A673 (cell line): ENCODE data around the gene SPAG9. TPM values are rescaled to one million over a fixed set of nuclear protein-coding genes. Genes with fewer than 3 reads are reported as not detected.

Experiments
- BruUV-seq: library from RNA; stranded (reverse); fragments of 400-500 nt; replicated peaks from 2 replicates; lab custom pipeline; 2021; lab: Mats Ljungman, UMichigan
- CTCF ChIA-PET: fragments of 300-600 bp; sonication (Branson Sonifier 250); formaldehyde crosslinking; loops from one replicate; lab custom pipeline; 2022; ENCODE audit warnings: antibody characterized with exemption; lab: Charles Lee
- POLR2A ChIA-PET: fragments of 300-600 bp; sonication (Branson Sonifier 250); formaldehyde crosslinking; loops from one replicate; lab custom pipeline; 2022; ENCODE audit warnings: antibody characterized with exemption; ENCODE audit not compliant: low non-redundant PET; lab: Charles Lee
- DNase-seq: peaks from one replicate; pipeline ENCODE4 v3.0.0-alpha.2; 2015; ENCODE audit warnings: low spot score
- H3K27ac ChIP-seq: fragments of 200-600 bp; sonication (generic); 2 replicates; pipeline ENCODE4 v1.5.1; 2016; ENCODE audit warnings: mixed run types, low read depth, mild to moderate bottlenecking, mixed read lengths, antibody characterized with exemption, low read length; ENCODE audit not compliant: poor library complexity, severe bottlenecking
- H3K27me3 ChIP-seq: fragments of 200-600 bp; sonication (generic); replicated peaks from 2 replicates; pipeline ENCODE4 v1.6.1; 2017; ENCODE audit warnings: mixed run types, low read depth, mild to moderate bottlenecking, mixed read lengths, antibody characterized with exemption, low read length; ENCODE audit not compliant: insufficient read depth, poor library complexity
- H3K36me3 ChIP-seq: fragments of 200-600 bp; sonication (generic); 2 replicates; pipeline ENCODE4 v1.6.1; 2016; ENCODE audit warnings: mixed run types, mild to moderate bottlenecking, mixed read lengths, antibody characterized with exemption, low read length; ENCODE audit not compliant: insufficient read depth, poor library complexity, severe bottlenecking
- H3K4me1 ChIP-seq: fragments of 200-600 bp; sonication (generic); 2 replicates; pipeline ENCODE4 v1.6.1; 2017; ENCODE audit warnings: mixed run types, mild to moderate bottlenecking, mixed read lengths, antibody characterized with exemption, low read length; ENCODE audit not compliant: insufficient read depth, poor library complexity, severe bottlenecking
- H3K4me3 ChIP-seq: fragments of 200-600 bp; sonication (generic); 2 replicates; pipeline ENCODE4 v1.5.1; 2016; ENCODE audit warnings: low read depth, mixed run types, mild to moderate bottlenecking, mixed read lengths, low read length; ENCODE audit not compliant: poor library complexity, severe bottlenecking
- H3K9me3 ChIP-seq: fragments of 200-600 bp; sonication (generic); 2 replicates; pipeline ENCODE4 v1.6.1; 2016; ENCODE audit warnings: mixed run types, low read depth, mild to moderate bottlenecking, mixed read lengths, antibody characterized with exemption, low read length; ENCODE audit not compliant: poor library complexity, severe bottlenecking
- EZH2 ChIP-seq: fragments of 200-600 bp; sonication (generic); IDR thresholded peaks from 2 replicates; pipeline ENCODE4 v1.6.1; 2017; ENCODE audit warnings: borderline replicate concordance, low read depth, mild to moderate bottlenecking, mixed read lengths, antibody characterized with exemption, low read length; ENCODE audit not compliant: poor library complexity, severe bottlenecking
- intact Hi-C: fragments of 100-400 bp; cut with micrococcal nuclease; formaldehyde crosslinking; loops from one replicate; pipeline ENCODE4 v1.10.0; 2022; ENCODE audit not compliant: unreplicated experiment
- total RNA-seq: library from RNA; stranded (reverse); gene quantifications from 2 replicates; pipeline ENCODE4 v1.2.3, GENCODE V29; 2021
- TF ChIP-seq, protein P1 (sequence below): fragments of 300-800, 200-600 bp; sonication (generic); conservative IDR thresholded peaks from 2 replicates; pipeline ENCODE4 v1.5.1; 2017; ENCODE audit warnings: low read depth, mild to moderate bottlenecking, antibody characterized with exemption, low read length, moderate library complexity, mixed read lengths

SPAG9 gene
- total RNA-seq, 1 experiment from 2014 or later = 82.0 TPM

DNA sequence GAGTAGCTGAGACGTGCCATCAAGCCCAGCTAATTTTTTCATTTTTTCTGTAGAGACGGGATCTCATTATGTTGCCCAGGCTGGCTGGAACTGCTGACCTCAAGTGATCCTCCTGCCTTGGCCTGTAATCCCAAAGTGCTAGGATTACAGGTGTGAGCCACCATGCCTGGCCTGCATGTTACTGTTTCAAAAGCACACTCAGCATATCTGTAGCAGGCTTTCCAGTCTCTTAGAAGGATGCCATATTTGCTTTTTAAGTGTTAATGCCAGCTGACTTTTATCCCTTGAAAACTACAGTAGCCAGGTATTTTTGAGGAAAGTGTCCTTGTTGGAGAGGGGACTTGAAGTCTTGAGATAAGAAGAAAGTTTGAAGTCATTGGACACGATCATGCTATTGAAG lies 15.3 kb upstream of the SPAG9 start:
- BruUV-seq = no TSS peak
- Histone ChIP-seq H3K9me3 (no peaks in the 10 kb centered on the region), H3K27ac (no peak overlapping the region), H3K27me3 (no peaks in the 10 kb centered on the region), H3K36me3 (no peaks in the 10 kb centered on the region), H3K4me1 (no peaks in the 10 kb centered on the region), H3K4me3 (no peak overlapping the region)
- no peak for DNase-seq
- TF ChIP-seq, protein P1, sequence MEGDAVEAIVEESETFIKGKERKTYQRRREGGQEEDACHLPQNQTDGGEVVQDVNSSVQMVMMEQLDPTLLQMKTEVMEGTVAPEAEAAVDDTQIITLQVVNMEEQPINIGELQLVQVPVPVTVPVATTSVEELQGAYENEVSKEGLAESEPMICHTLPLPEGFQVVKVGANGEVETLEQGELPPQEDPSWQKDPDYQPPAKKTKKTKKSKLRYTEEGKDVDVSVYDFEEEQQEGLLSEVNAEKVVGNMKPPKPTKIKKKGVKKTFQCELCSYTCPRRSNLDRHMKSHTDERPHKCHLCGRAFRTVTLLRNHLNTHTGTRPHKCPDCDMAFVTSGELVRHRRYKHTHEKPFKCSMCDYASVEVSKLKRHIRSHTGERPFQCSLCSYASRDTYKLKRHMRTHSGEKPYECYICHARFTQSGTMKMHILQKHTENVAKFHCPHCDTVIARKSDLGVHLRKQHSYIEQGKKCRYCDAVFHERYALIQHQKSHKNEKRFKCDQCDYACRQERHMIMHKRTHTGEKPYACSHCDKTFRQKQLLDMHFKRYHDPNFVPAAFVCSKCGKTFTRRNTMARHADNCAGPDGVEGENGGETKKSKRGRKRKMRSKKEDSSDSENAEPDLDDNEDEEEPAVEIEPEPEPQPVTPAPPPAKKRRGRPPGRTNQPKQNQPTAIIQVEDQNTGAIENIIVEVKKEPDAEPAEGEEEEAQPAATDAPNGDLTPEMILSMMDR = no peak
- TF ChIP-seq EZH2 = no peak
- CTCF ChIA-PET = interaction anchor here (0.6 kb wide), 1 partner anchor 936 kb away, joined by 9 read pairs; no protein-coding TSS in a partner anchor
- intact Hi-C loops = no loop called here
- POLR2A ChIA-PET = no interaction called here

DNA sequence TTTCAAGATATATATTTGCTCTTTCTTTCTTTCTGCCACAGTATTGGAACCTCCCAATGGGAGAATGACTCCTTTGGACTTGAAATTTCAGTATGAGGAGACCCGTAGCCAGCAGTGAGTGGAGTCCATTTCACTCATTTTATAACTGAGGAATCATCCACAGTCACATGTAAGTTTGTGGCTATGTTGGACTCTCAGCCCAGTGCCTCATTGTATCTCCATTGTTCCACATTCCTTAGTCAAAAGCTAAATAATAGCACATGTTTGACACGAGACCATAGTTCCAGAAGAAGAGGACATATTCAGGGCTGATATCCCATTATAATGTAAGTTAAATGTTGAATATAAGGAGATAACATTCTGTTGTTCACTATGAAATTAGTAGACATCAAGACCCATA lies 12.7 kb upstream of the SPAG9 start:
- BruUV-seq = no TSS peak
- intact Hi-C loops = no loop called here
- Histone ChIP-seq H3K9me3 (no peaks in the 10 kb centered on the region), H3K4me1 (no peaks in the 10 kb centered on the region), H3K27me3 (no peaks in the 10 kb centered on the region), H3K4me3 (no peak overlapping the region), H3K27ac (no peak overlapping the region), H3K36me3 (no peaks in the 10 kb centered on the region)
- no peak for DNase-seq
- TF ChIP-seq, protein P1 = no peak
- TF ChIP-seq EZH2 = no peak
- POLR2A ChIA-PET = no interaction called here
- CTCF ChIA-PET = no interaction called here

DNA sequence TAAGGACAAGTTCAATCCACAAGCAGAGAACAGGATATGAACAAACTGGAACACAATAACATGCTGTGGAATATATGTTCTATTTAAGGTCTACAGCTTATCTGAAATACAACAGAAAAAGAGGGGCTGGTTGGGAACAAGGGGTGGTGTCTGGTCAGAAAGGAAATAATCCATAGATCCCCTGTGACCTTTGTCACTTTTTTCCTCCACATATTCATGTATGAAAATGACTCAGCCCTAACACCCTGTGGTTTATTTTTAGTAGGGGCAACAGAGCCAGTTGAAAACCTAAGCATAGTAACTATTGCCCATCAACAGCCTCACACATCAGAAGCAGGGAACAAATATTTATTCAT lies 12.3 kb upstream of the SPAG9 start:
- CTCF ChIA-PET = no interaction called here
- Histone ChIP-seq H3K27me3 (no peaks in the 10 kb centered on the region), H3K27ac (no peak overlapping the region), H3K9me3 (no peaks in the 10 kb centered on the region), H3K36me3 (no peaks in the 10 kb centered on the region), H3K4me1 (no peaks in the 10 kb centered on the region), H3K4me3 (no peak overlapping the region)
- intact Hi-C loops = no loop called here
- BruUV-seq = no TSS peak
- POLR2A ChIA-PET = no interaction called here
- no peak for TF ChIP-seq EZH2
- TF ChIP-seq, protein P1 = no peak
- DNase-seq = no peak
